K562 (cell line): ENCODE results near the gene SLC6A1. TPM values are rescaled to one million over a fixed set of nuclear protein-coding genes. Genes with fewer than 3 reads are reported as not detected.
A peak's percentile ranks its signal among the peaks of the same experiment; 100 is the strongest.

ENCODE experiments used
- ARID1B ChIP-seq: fragments of 450-650 bp; IDR thresholded peaks from 2 replicates; pipeline ENCODE4 v1.6.1; 2016; ENCODE audit warnings: antibody characterized with exemption, mild to moderate bottlenecking, inconsistent platforms
- BRCA1 ChIP-seq, 2 experiments: fragments of 450-650 bp in 1 of 2; sonication (generic) in 1 of 2; formaldehyde crosslinking in 1 of 2; IDR thresholded peaks; 2 replicates each; pipeline versions ENCODE4 v1.5.0 to v1.6.1; 2017 to 2020; ENCODE audit warnings: mild to moderate bottlenecking in 1 of 2, missing genetic modification reagents in 1 of 2
- C11orf30 ChIP-seq: fragments of 450-650 bp; IDR thresholded peaks from 2 replicates; pipeline ENCODE4 v1.6.1; 2016; ENCODE audit warnings: low read depth, mild to moderate bottlenecking
- CBFB ChIP-seq: sonication (generic); formaldehyde crosslinking; IDR thresholded peaks from 2 replicates; pipeline ENCODE4 v1.4.0; 2020; ENCODE audit warnings: mild to moderate bottlenecking, missing genetic modification reagents
- CHD1 ChIP-seq: fragments of 200-600 bp; sonication (generic); IDR thresholded peaks from one replicate; pipeline ENCODE4 v1.6.1; 2012; ENCODE audit warnings: mild to moderate bottlenecking, moderate library complexity, low read length, inconsistent platforms
- ELF2 ChIP-seq: fragments of 250-450 bp; sonication (Bioruptor Pico); IDR thresholded peaks from 2 replicates; pipeline ENCODE4 v1.5.0; 2021; ENCODE audit warnings: mild to moderate bottlenecking
- FUS ChIP-seq: fragments of 200-400 bp; formaldehyde crosslinking; optimal IDR thresholded peaks from 2 replicates; pipeline ENCODE3; 2017; ENCODE audit warnings: low read depth, low read length
- PHF20 ChIP-seq: fragments of 450-650 bp; IDR thresholded peaks from 2 replicates; pipeline ENCODE4 v1.6.1; 2018; ENCODE audit not compliant: partially characterized antibody
- REST ChIP-seq, 2 experiments: fragments of 450-650 bp; formaldehyde crosslinking in 1 of 2; IDR thresholded peaks; 2 replicates each; pipeline versions ENCODE4 v1.4.0 to v1.6.1; 2014 to 2020; ENCODE audit warnings: mild to moderate bottlenecking in 2 of 2, borderline replicate concordance in 1 of 2, low read depth in 1 of 2
- SAP30 ChIP-seq: fragments of 200-600 bp; sonication (generic); IDR thresholded peaks from 2 replicates; pipeline ENCODE4 v1.6.1; 2012; ENCODE audit warnings: borderline replicate concordance, low read depth, mild to moderate bottlenecking, moderate library complexity, low read length, control low read depth, inconsistent platforms; ENCODE audit not compliant: insufficient read depth, poor library complexity, severe bottlenecking
- SMAD3 ChIP-seq: fragments of 450-650 bp; formaldehyde crosslinking; conservative IDR thresholded peaks from 2 replicates; pipeline ENCODE4 v1.4.0; 2020; ENCODE audit warnings: mild to moderate bottlenecking
- ZFX ChIP-seq: sonication (generic); formaldehyde crosslinking; IDR thresholded peaks from 2 replicates; pipeline ENCODE4 v1.8.0; 2022; ENCODE audit warnings: mild to moderate bottlenecking, missing genetic modification reagents, moderate library complexity
- ZNF121 ChIP-seq: sonication (generic); formaldehyde crosslinking; conservative IDR thresholded peaks from 2 replicates; pipeline ENCODE4 v1.8.0; 2022; ENCODE audit warnings: missing genetic modification reagents
- ZNF282 ChIP-seq: sonication (generic); formaldehyde crosslinking; IDR thresholded peaks from 2 replicates; pipeline ENCODE4 v1.8.1; 2023; ENCODE audit warnings: missing genetic modification reagents
- ZNF561 ChIP-seq: fragments of 450-650 bp; formaldehyde crosslinking; conservative IDR thresholded peaks from 2 replicates; pipeline ENCODE4 v1.4.0; 2020; ENCODE audit warnings: mild to moderate bottlenecking, moderate library complexity
- ZNF766 ChIP-seq: fragments of 200-800 bp; sonication (Bioruptor generic); conservative IDR thresholded peaks from 2 replicates; pipeline ENCODE4 v1.6.1; 2016; ENCODE audit warnings: missing genetic modification characterization, missing compliant biosample characterization
- polyA plus RNA-seq, 8 experiments: library from polyadenylated mRNA; depleted of rRNA in 4 of 8; stranded (reverse) in 5 of 8; unstranded in 3 of 8; fragments of >200 nt; fragmentation: Nextera tagmentation in 2 of 8; fragmentation: Illumina TruSeq in 1 of 8; extraction: Ambion mirVana in 2 of 8; extraction: Trizol in 1 of 8; gene quantifications; 2 replicates each; pipeline versions ENCODE4 v1.2.1 to v1.2.3, GENCODE V29; 2011 to 2014; ENCODE audit warnings: inconsistent platforms in 1 of 8, missing spikeins in 1 of 8
- total RNA-seq, 7 experiments: library from RNA; depleted of rRNA in 6 of 7; stranded (reverse); fragments of >200 nt in 6 of 7; fragmentation: Illumina TruSeq in 2 of 7; extraction: Trizol in 2 of 7; gene quantifications; 2 replicates each; pipeline versions ENCODE4 v1.2.1 to v1.2.3, GENCODE V29; 2011 to 2021; ENCODE audit warnings: low replicate concordance in 1 of 7
- TF ChIP-seq, protein P1 (sequence below), 3 experiments: IDR thresholded peaks in 2 of 3; conservative IDR thresholded peaks in 1 of 3; 2 replicates each; pipeline ENCODE4 v1.5.1; 2011 to 2012; ENCODE audit warnings: low read length in 3 of 3, mild to moderate bottlenecking in 3 of 3, control low read depth in 2 of 3, improper control_type of control experiment in 1 of 3, inconsistent platforms in 1 of 3, low read depth in 1 of 3, mixed read lengths in 1 of 3, moderate library complexity in 1 of 3; ENCODE audit not compliant: insufficient read depth in 2 of 3

SLC6A1 gene
- total and polyA plus RNA-seq, 9 of the 15 experiments (the other 6 are each of a cell fraction or from before 2014, with no cell fraction given): not detected

- TF ChIP-seq ZNF561 (CRISPR knock-in tag) (no peak), ZNF282 (CRISPR knock-in tag) (no peak), ZNF766 (CRISPR knock-in tag) (no peak), BRCA1 (IDR thresholded peaks at IDR 0.05) (no peak), BRCA1 (CRISPR knock-in tag; IDR thresholded peaks at IDR 0.05) (no peak), C11orf30 (no peak), ELF2 (CRISPR knock-in tag) (no peak), CHD1 (no peak), PHF20 (no peak), SMAD3 (CRISPR knock-in tag) (no peak), ARID1B (no peak), FUS (no peak), ZNF121 (CRISPR knock-in tag) (no peak), SAP30 (no peak), REST (IDR thresholded peaks at IDR 0.05; ENCODE audit: borderline replicate concordance) (peak; percentile 61; the same call in 1 of the 2 replicates), REST (CRISPR knock-in tag; IDR thresholded peaks at IDR 0.05; ENCODE audit: low read depth) (peak; percentile 35; the same call in 1 of the 2 replicates), CBFB (CRISPR knock-in tag) (no peak), ZFX (CRISPR knock-in tag) (no peak)
- TF ChIP-seq, protein P1, sequence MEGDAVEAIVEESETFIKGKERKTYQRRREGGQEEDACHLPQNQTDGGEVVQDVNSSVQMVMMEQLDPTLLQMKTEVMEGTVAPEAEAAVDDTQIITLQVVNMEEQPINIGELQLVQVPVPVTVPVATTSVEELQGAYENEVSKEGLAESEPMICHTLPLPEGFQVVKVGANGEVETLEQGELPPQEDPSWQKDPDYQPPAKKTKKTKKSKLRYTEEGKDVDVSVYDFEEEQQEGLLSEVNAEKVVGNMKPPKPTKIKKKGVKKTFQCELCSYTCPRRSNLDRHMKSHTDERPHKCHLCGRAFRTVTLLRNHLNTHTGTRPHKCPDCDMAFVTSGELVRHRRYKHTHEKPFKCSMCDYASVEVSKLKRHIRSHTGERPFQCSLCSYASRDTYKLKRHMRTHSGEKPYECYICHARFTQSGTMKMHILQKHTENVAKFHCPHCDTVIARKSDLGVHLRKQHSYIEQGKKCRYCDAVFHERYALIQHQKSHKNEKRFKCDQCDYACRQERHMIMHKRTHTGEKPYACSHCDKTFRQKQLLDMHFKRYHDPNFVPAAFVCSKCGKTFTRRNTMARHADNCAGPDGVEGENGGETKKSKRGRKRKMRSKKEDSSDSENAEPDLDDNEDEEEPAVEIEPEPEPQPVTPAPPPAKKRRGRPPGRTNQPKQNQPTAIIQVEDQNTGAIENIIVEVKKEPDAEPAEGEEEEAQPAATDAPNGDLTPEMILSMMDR (IDR thresholded peaks at IDR 0.05 in 2 of 3, conservative IDR thresholded peaks at IDR 0.05 in 1 of 3; ENCODE audit: insufficient read depth in 2 of 3, low read depth in 1 of 3, low read length in 3 of 3): peak; percentile 71 to 87 (median 82)
Measured at GRCh38 chr3:11060500-11061251, 68.1 kb downstream of the SLC6A1 start (continued).
